ENCODE data around the gene ADAMTS10. TPM values are rescaled to one million over a fixed set of nuclear protein-coding genes. Genes with fewer than 3 reads are reported as not detected.

ADAMTS10 gene
- total and polyA plus RNA-seq, 2 of the 13 experiments (the other 11 are each of a cell fraction or from before 2014, with no cell fraction given), result 0.49 to 1.7 TPM

- ChIA-PET CTCF (ENCODE audit: low intra/inter-chr PET ratio, low total read pairs) (no interaction called here), POLR2A (no interaction called here)
- no TSS peak for BruUV-seq (replicated peaks)
Observed at GRCh38 chr19:8544168-8544567, 66.3 kb downstream of the ADAMTS10 start.

GRCh38 chr19:8539621-8540149, 70.8 kb downstream of the ADAMTS10 start:
- ChIA-PET CTCF (ENCODE audit: low intra/inter-chr PET ratio, low total read pairs) (no interaction called here), POLR2A (interaction anchor here (0.7 kb wide), 1 partner anchor 13 kb away, joined by 3 read pairs; no protein-coding TSS in a partner anchor)
- Histone ChIP-seq H3K4me1 (ENCODE audit: insufficient read depth, low read length) (no peaks in the 10 kb centered on the region), H2AFZ (ENCODE audit: low read length) (no peak overlapping the region), H3K36me3 (replicated peaks in 1 of 2; ENCODE audit: control insufficient read depth in 1 of 2, insufficient read depth in 2 of 2, low read length in 2 of 2) (no peaks in the 10 kb centered on the region), H3K4me3 (replicated peaks in 1 of 3; ENCODE audit: insufficient read depth in 1 of 3, low read depth in 2 of 3, low read length in 3 of 3) (no peak overlapping the region), H3K27ac (ENCODE audit: extremely low read length, insufficient read depth, low read length) (no peak overlapping the region), H3K9me3 (ENCODE audit: low read length) (no peaks in the 10 kb centered on the region), H3K9ac (ENCODE audit: insufficient read depth, low read depth, low read length) (no peak overlapping the region), H3K27me3 (ENCODE audit: control insufficient read depth in 1 of 2, insufficient read depth in 2 of 2, low read length in 2 of 2) (no peaks in the 10 kb centered on the region), H3K79me2 (ENCODE audit: insufficient read depth, low read length) (no peaks in the 10 kb centered on the region), H3K4me2 (ENCODE audit: low read depth, low read length) (no peak overlapping the region), H4K20me1 (ENCODE audit: insufficient read depth, low read length) (no peaks in the 10 kb centered on the region)
- ATAC-seq (no peak), FAIRE-seq (no peak), DNase-seq (ENCODE audit: low spot score) (no peak)
- WGBS (ENCODE audit: low lambda C conversion rate), result 70% methylated on average over 11 of the region's 12 CpGs
- TF ChIP-seq ZFP1 (CRISPR knock-in tag; IDR thresholded peaks at IDR 0.05), result no peak
- TF ChIP-seq CREB1 (IDR thresholded peaks at IDR 0.05), result peak; percentile 92
- no peak for TF ChIP-seq CREB1 (CRISPR knock-in tag; IDR thresholded peaks at IDR 0.05)
- peak; percentile 82 for TF ChIP-seq ATF7 (IDR thresholded peaks at IDR 0.05)
- TF ChIP-seq ATF7 (CRISPR knock-in tag; IDR thresholded peaks at IDR 0.05), result no peak
- in situ Hi-C loops (cut with HindIII; ENCODE audit: extremely low pct_ligation_motif_present, low pct_unique_long_range_greater_than_20kb) (no loop called here), intact Hi-C loops (cut with micrococcal nuclease; ENCODE audit: unreplicated experiment) (no loop called here)
- BruUV-seq (replicated peaks), result no TSS peak

More at GRCh38 chr19:8544168-8544567, 66.3 kb downstream of the ADAMTS10 start:
- ATAC-seq, result no peak
- 83% methylated on average over 18 of the region's 20 CpGs for WGBS (ENCODE audit: low lambda C conversion rate)
- Histone ChIP-seq H3K27me3 (ENCODE audit: control insufficient read depth in 1 of 2, insufficient read depth in 2 of 2, low read length in 2 of 2) (no peaks in the 10 kb centered on the region), H3K4me3 (replicated peaks in 1 of 3; ENCODE audit: insufficient read depth in 1 of 3, low read depth in 2 of 3, low read length in 3 of 3) (no peak overlapping the region), H3K27ac (ENCODE audit: extremely low read length, insufficient read depth, low read length) (no peak overlapping the region), H3K4me1 (ENCODE audit: insufficient read depth, low read length) (no peaks in the 10 kb centered on the region), H3K9ac (ENCODE audit: insufficient read depth, low read depth, low read length) (no peak overlapping the region), H3K79me2 (ENCODE audit: insufficient read depth, low read length) (no peaks in the 10 kb centered on the region), H3K36me3 (replicated peaks in 1 of 2; ENCODE audit: control insufficient read depth in 1 of 2, insufficient read depth in 2 of 2, low read length in 2 of 2) (no peaks in the 10 kb centered on the region), H2AFZ (ENCODE audit: low read length) (no peak overlapping the region), H3K4me2 (ENCODE audit: low read depth, low read length) (no peak overlapping the region), H4K20me1 (ENCODE audit: insufficient read depth, low read length) (no peaks in the 10 kb centered on the region), H3K9me3 (ENCODE audit: low read length) (no peaks in the 10 kb centered on the region)
- in situ Hi-C loops (cut with HindIII; ENCODE audit: extremely low pct_ligation_motif_present, low pct_unique_long_range_greater_than_20kb) (no loop called here), intact Hi-C loops (cut with micrococcal nuclease; ENCODE audit: unreplicated experiment) (no loop called here)
- no peak for TF ChIP-seq ZNF790 (CRISPR knock-in tag; IDR thresholded peaks at IDR 0.05; ENCODE audit: borderline replicate concordance)
- TF ChIP-seq ZGPAT (CRISPR knock-in tag; IDR thresholded peaks at IDR 0.05), result no peak
- no peak for TF ChIP-seq ZNF7 (CRISPR knock-in tag; IDR thresholded peaks at IDR 0.05)
- no peak for TF ChIP-seq SMAD9 (CRISPR knock-in tag; IDR thresholded peaks at IDR 0.05)
- FAIRE-seq, result no peak
- no peak for DNase-seq (ENCODE audit: low spot score)

Measured in HepG2 (cell line).